ENCODE measurements around the gene XYLT2. TPM values are rescaled to one million over a fixed set of nuclear protein-coding genes. Genes with fewer than 3 reads are reported as not detected.

XYLT2 gene
- total and polyA plus RNA-seq, 2 of the 8 experiments (the other 6 are each of a cell fraction or from before 2014, with no cell fraction given) = 28.0 to 29.9 TPM

- TF ChIP-seq POU5F1 (IDR thresholded peaks at IDR 0.05; ENCODE audit: low read depth, low read length) = no peak
- no peak for TF ChIP-seq TCF12 (IDR thresholded peaks at IDR 0.05; ENCODE audit: low read depth, low read length)
- no peak for TF ChIP-seq RFX5 (IDR thresholded peaks at IDR 0.05; ENCODE audit: borderline replicate concordance, low read depth, low read length)
- no peak for TF ChIP-seq SUZ12 (IDR thresholded peaks at IDR 0.05; ENCODE audit: low read length)
Measured at GRCh38 chr17:50310455-50311111, 35.3 kb upstream of the XYLT2 start (continued).
